SK-N-DZ (cell line): ENCODE measurements around the gene ISM2.

ENCODE experiments used
- DNase-seq: peaks from one replicate; pipeline ENCODE4 v3.0.0-alpha.2; 2015; ENCODE audit warnings: low spot score
- small RNA-seq, 2 experiments: library from RNA; depleted of rRNA; stranded (forward); fragments of <200 nt; gene quantifications; one replicate each; pipeline ENCODE3, GENCODE V24; 2014

Gene ISM2

GRCh38 chr14:77469067-77469505 lies 29.5 kb downstream of the ISM2 start:
- DNase-seq: no peak

GRCh38 chr14:77467801-77468200 lies 30.8 kb downstream of the ISM2 start:
- no peak for DNase-seq

- DNase-seq: peak; percentile 46
Observed at GRCh38 chr14:77459072-77459723, 39.4 kb downstream of the ISM2 start.

GRCh38 chr14:77458249-77458950 lies 40.2 kb downstream of the ISM2 start:
- peak; percentile 54 for DNase-seq

- DNase-seq: peak; percentile 99
Observed at GRCh38 chr14:77457522-77458248, 40.9 kb downstream of the ISM2 start, which contains the start of the genes AHSA1 and VIPAS39. TSS of gene AHSA1 (plus strand) at chr14:77458093. CDS start at chr14:77458190, 97 bp downstream. TSS of gene VIPAS39 (minus strand) at chr14:77457601. CDS start at chr14:77454102, 3,499 bp downstream.

GRCh38 chr14:77457115-77457521 lies 41.5 kb downstream of the ISM2 start:
- DNase-seq: no peak

GRCh38 chr14:77455966-77456640 lies 42.5 kb downstream of the ISM2 start:
- no peak for DNase-seq

GRCh38 chr14:77442196-77442595 lies 56.4 kb downstream of the ISM2 start:
- DNase-seq: no peak

- no peak for DNase-seq
Observed at GRCh38 chr14:77439861-77440260, 58.8 kb downstream of the ISM2 start.

- DNase-seq: no peak
Observed at GRCh38 chr14:77438596-77438995, 60.0 kb downstream of the ISM2 start.

GRCh38 chr14:77436042-77436441 lies 62.6 kb downstream of the ISM2 start:
- no peak for DNase-seq

GRCh38 chr14:77426396-77426795 lies 72.2 kb downstream of the ISM2 start:
- no peak for DNase-seq

- DNase-seq: no peak
Observed at GRCh38 chr14:77424862-77425261, 73.8 kb downstream of the ISM2 start.

Small RNA genes lying within 50 kb of the gene (small RNA-seq; reads per million reads assigned to genes)
- 0 reads per million in 2 experiments for gene RF00404
- gene RN7SL587P: 0 reads per million in 2 experiments
